Stimulated activated naive CD8-positive, alpha-beta T cell treated with anti-CD3 and anti-CD28 coated beads, Interleukin-15, Interleukin-2, amounts not matched to agents 100 U/mL and 50 U/mL, for 24 hours (primary cell): ENCODE measurements around the gene TAL1.
A peak's percentile ranks its signal among the peaks of the same experiment; 100 is the strongest.
"Not testable (repeated sequence)": the region's sequence is repeated elsewhere in the genome, so short reads cannot be mapped to it uniquely, and the experiment has no call there.

ENCODE experiments used
- ATAC-seq: fragments of 150-1000 bp; cut with Tn5 transposase; one replicate; pipeline ENCODE4 v1.10.0; 2021
- DNase-seq: peaks from one replicate; pipeline ENCODE4 v3.0.0; 2021

The TAL1 gene

GRCh38 chr1:47232187-47232874, at the start of gene TAL1:
TSS of gene TAL1 (minus strand) at chr1:47232225. CDS start at chr1:47225888, 6,337 bp downstream.
- DNase-seq (no peak), ATAC-seq (no peak)

GRCh38 chr1:47280142-47280541, 48.1 kb upstream of the TAL1 start:
- DNase-seq (no peak), ATAC-seq (no peak)

- no peak for ATAC-seq
- DNase-seq: no peak
Observed at GRCh38 chr1:47276850-47277249, 44.8 kb upstream of the TAL1 start.

- not testable (repeated sequence) for DNase-seq, ATAC-seq
Observed at GRCh38 chr1:47275811-47276210, 43.8 kb upstream of the TAL1 start.

- not testable (repeated sequence) for DNase-seq, ATAC-seq
Observed at GRCh38 chr1:47265529-47265928, 33.5 kb upstream of the TAL1 start.

- DNase-seq: peak; percentile 30
- ATAC-seq: no peak
Observed at GRCh38 chr1:47262787-47263413, 30.9 kb upstream of the TAL1 start.

- ATAC-seq (no peak), DNase-seq (no peak)
Observed at GRCh38 chr1:47257224-47257623, 25.2 kb upstream of the TAL1 start.

- no peak for ATAC-seq
Observed at GRCh38 chr1:47252795-47253194, 20.8 kb upstream of the TAL1 start.

GRCh38 chr1:47252369-47252768, 20.3 kb upstream of the TAL1 start:
- DNase-seq (no peak), ATAC-seq (no peak)

More at GRCh38 chr1:47252795-47253194, 20.8 kb upstream of the TAL1 start:
- DNase-seq: no peak

GRCh38 chr1:47249755-47250154, 17.7 kb upstream of the TAL1 start:
- ATAC-seq (no peak), DNase-seq (no peak)

- DNase-seq (no peak), ATAC-seq (no peak)
Observed at GRCh38 chr1:47244339-47244862, 12.4 kb upstream of the TAL1 start.

- ATAC-seq (no peak), DNase-seq (no peak)
Observed at GRCh38 chr1:47243910-47244309, 11.9 kb upstream of the TAL1 start.

- DNase-seq (no peak), ATAC-seq (no peak)
Observed at GRCh38 chr1:47241114-47242113, 9.4 kb upstream of the TAL1 start.

- no peak for ATAC-seq
- no peak for DNase-seq
Observed at GRCh38 chr1:47238935-47239592, 7.0 kb upstream of the TAL1 start.

- no peak for ATAC-seq
- no peak for DNase-seq
Observed at GRCh38 chr1:47235806-47236205, 3.8 kb upstream of the TAL1 start.

GRCh38 chr1:47235241-47235681, 3.2 kb upstream of the TAL1 start:
- no peak for DNase-seq
- no peak for ATAC-seq

GRCh38 chr1:47233186-47233585, 1.2 kb upstream of the TAL1 start:
- ATAC-seq: no peak

GRCh38 chr1:47231301-47232186, 481 bp downstream of the TAL1 start:
- DNase-seq (peak; percentile 23), ATAC-seq (no peak)

More at GRCh38 chr1:47233186-47233585, 1.2 kb upstream of the TAL1 start:
- DNase-seq: no peak

GRCh38 chr1:47230692-47231300, 1.2 kb downstream of the TAL1 start:
- no peak for ATAC-seq
- DNase-seq: peak; percentile 27
